Measurements from ENCODE around the gene FRMPD2. TPM values are rescaled to one million over a fixed set of nuclear protein-coding genes. Genes with fewer than 3 reads are reported as not detected.

The FRMPD2 gene
- total and polyA plus RNA-seq, 2 of the 4 experiments (the other 2 are of a cell fraction): 0.18 TPM; not detected in 1

DNA sequence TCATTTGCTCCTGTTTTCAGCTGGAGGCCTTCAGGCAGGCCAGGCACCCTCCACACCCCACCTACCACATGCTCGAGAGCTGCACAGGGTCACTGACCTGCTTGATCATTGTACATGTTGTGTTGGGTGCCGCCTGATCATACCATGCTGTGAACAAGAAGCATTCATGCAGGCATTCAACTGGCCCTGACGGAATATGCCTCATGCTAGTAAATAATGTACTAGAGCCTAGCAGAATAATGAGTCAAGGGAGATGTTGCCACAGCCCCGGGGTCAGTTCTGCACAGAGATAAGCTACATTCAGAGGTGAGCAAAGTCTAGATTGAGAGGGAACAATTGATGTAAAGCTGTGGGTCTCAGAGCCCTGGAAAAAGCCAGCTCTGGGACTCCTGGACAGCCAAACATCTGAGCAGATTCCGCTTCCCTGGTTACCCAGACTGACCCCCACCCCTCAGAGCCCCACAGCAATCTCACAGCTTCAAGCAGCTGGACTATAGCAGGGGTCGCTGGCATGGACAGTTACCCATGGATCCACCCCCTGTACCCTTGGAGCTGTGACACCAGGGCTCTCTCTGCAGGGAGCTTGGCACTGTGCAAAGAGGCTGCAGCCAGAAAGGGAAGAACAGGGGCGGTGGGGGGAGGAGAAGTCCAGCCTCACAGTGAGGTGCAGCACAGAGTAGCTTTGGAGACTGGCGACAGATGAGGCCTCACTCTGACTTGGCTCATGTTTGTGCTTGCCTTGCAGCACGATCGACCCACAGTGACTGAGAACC lies 86.6 kb downstream of the FRMPD2 start:
- no peak overlapping the region for H3K56ac ChIP-seq (ENCODE audit: extremely low read depth, insufficient read depth, low read length)
- no peaks in the 10 kb centered on the region for H4K20me1 ChIP-seq (ENCODE audit: insufficient read depth, low read length)
- intact Hi-C loops (cut with micrococcal nuclease) (no loop called here), dilution Hi-C loops (cut with HindIII; ENCODE audit: low sequenced_read_pairs, unreplicated experiment) (no loop called here), in situ Hi-C loops (cut with MboI; ENCODE audit: low sequenced_read_pairs) (no loop called here)
- H3K18ac ChIP-seq (ENCODE audit: low read depth, low read length): no peak overlapping the region
- H3K4me3 ChIP-seq (ENCODE audit: insufficient read depth, low read depth, low read length): no peak overlapping the region
- no peak overlapping the region for H3K27ac ChIP-seq (ENCODE audit: insufficient read depth, low read length)
- no peak overlapping the region for H4K8ac ChIP-seq (ENCODE audit: low read depth in 2 of 2, low read length in 2 of 2)
- no peak overlapping the region for H4K5ac ChIP-seq (ENCODE audit: low read depth, low read length)
- DNase-seq (no peak), ATAC-seq (ENCODE audit: low read depth) (no peak)
- H2BK15ac ChIP-seq (ENCODE audit: low read depth, low read length): no peak overlapping the region
- H3K4ac ChIP-seq (ENCODE audit: low read depth, low read length): no peak overlapping the region
- H2BK20ac ChIP-seq (ENCODE audit: low read depth, low read length): no peak overlapping the region
- H2AK9ac ChIP-seq (replicated peaks; ENCODE audit: low read depth, low read length, poor library complexity): no peak overlapping the region
- ChIA-PET POLR2A (ENCODE audit: unreplicated experiment) (no interaction called here), CTCF (no interaction called here)
- H3K27me3 ChIP-seq (ENCODE audit: control insufficient read depth, insufficient read depth, low read length): peaks cover 24% of the 10 kb centered on the region
- H2AK5ac ChIP-seq (ENCODE audit: low read depth, low read length): no peak overlapping the region
- no peak overlapping the region for H2BK120ac ChIP-seq (ENCODE audit: low read depth, low read length)
- H3K9ac ChIP-seq (ENCODE audit: low read depth, low read length): no peak overlapping the region
- TF ChIP-seq, protein P1, sequence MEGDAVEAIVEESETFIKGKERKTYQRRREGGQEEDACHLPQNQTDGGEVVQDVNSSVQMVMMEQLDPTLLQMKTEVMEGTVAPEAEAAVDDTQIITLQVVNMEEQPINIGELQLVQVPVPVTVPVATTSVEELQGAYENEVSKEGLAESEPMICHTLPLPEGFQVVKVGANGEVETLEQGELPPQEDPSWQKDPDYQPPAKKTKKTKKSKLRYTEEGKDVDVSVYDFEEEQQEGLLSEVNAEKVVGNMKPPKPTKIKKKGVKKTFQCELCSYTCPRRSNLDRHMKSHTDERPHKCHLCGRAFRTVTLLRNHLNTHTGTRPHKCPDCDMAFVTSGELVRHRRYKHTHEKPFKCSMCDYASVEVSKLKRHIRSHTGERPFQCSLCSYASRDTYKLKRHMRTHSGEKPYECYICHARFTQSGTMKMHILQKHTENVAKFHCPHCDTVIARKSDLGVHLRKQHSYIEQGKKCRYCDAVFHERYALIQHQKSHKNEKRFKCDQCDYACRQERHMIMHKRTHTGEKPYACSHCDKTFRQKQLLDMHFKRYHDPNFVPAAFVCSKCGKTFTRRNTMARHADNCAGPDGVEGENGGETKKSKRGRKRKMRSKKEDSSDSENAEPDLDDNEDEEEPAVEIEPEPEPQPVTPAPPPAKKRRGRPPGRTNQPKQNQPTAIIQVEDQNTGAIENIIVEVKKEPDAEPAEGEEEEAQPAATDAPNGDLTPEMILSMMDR (conservative IDR thresholded peaks at IDR 0.05; ENCODE audit: low read depth, low read length): no peak
- TF ChIP-seq BHLHE40 (IDR thresholded peaks at IDR 0.05; ENCODE audit: low read depth, low read length) (no peak), RFX5 (IDR thresholded peaks at IDR 0.05; ENCODE audit: low read depth, low read length) (no peak)
- 17% methylated on average over 2 of the region's 10 CpGs; no CpG with 5 or more reads in 1 of the 2 experiments for WGBS, 2 experiments (ENCODE audit: extremely low coverage in 2 of 2, insufficient read length in 1 of 2)
- no peak overlapping the region for H3K4me2 ChIP-seq (ENCODE audit: low read depth, low read length)
- H3K9me3 ChIP-seq (ENCODE audit: control insufficient read depth, insufficient read depth, low read length): no peaks in the 10 kb centered on the region
- H4K91ac ChIP-seq (ENCODE audit: insufficient read depth, low read depth, low read length): no peak overlapping the region
- no peaks in the 10 kb centered on the region for H3K36me3 ChIP-seq (ENCODE audit: control insufficient read depth, insufficient read depth, low read length)
- H3K14ac ChIP-seq (replicated peaks; ENCODE audit: low read depth, low read length): no peak overlapping the region
- H3K4me1 ChIP-seq (ENCODE audit: control insufficient read depth, insufficient read depth, low read length): no peaks in the 10 kb centered on the region
- H3K23ac ChIP-seq (ENCODE audit: low read depth, low read length): no peak overlapping the region
- H2AFZ ChIP-seq (replicated peaks; ENCODE audit: low read length, poor library complexity): no peak overlapping the region
- H2BK5ac ChIP-seq (ENCODE audit: low read depth, low read length, poor library complexity, severe bottlenecking): no peak overlapping the region
- H3K9me1 ChIP-seq (ENCODE audit: insufficient read depth, low read length): no peaks in the 10 kb centered on the region
- no TSS peak for BruUV-seq (replicated peaks)
- no peaks in the 10 kb centered on the region for H3K79me1 ChIP-seq (ENCODE audit: low read depth in 1 of 2, low read length in 2 of 2)
